Renal cortex interstitium (tissue), 11 donors: ENCODE data around the gene ITGA2. TPM values are rescaled to one million over a fixed set of nuclear protein-coding genes. Genes with fewer than 3 reads are reported as not detected.

Source experiments
- DNase-seq, 11 donors: peaks; one replicate each; pipeline ENCODE4 v3.0.0-alpha.2; 2013; ENCODE audit warnings: low read depth in 9 of 11, low spot score in 4 of 11; ENCODE audit errors: extremely low read depth in 1 of 11
- polyA plus RNA-seq, 3 donors: library from polyadenylated mRNA; unstranded; fragments of 120-200 nt; gene quantifications; one replicate each; pipeline ENCODE4 v1.2.1, GENCODE V29; 2013; ENCODE audit not compliant: insufficient read length in 3 of 3

ITGA2 gene
- polyA plus RNA-seq, 3 donors: 26.1 to 32.5 (median 27.1) TPM

GRCh38 chr5:53006911-53007890 lies 18.0 kb downstream of the ITGA2 start:
- no peak for DNase-seq

- no peak for DNase-seq
These were observed 19.6 kb downstream of the ITGA2 start for GRCh38 chr5:53008751-53009150.

GRCh38 chr5:53009816-53010215 lies 20.7 kb downstream of the ITGA2 start:
- no peak for DNase-seq

- no peak for DNase-seq
These were observed 21.7 kb downstream of the ITGA2 start for GRCh38 chr5:53010814-53011213.

GRCh38 chr5:53011233-53011632 lies 22.1 kb downstream of the ITGA2 start:
- no peak for DNase-seq

GRCh38 chr5:53013857-53014256 lies 24.7 kb downstream of the ITGA2 start:
- no peak for DNase-seq

- no peak for DNase-seq
These were observed 28.2 kb downstream of the ITGA2 start for GRCh38 chr5:53017383-53017782.

GRCh38 chr5:53017794-53018391 lies 28.7 kb downstream of the ITGA2 start:
- no peak for DNase-seq

- DNase-seq: no peak
These were observed 30.2 kb downstream of the ITGA2 start for GRCh38 chr5:53019320-53019719.

GRCh38 chr5:53022930-53023511 lies 33.9 kb downstream of the ITGA2 start:
- no peak for DNase-seq

GRCh38 chr5:53023969-53024368 lies 34.8 kb downstream of the ITGA2 start:
- DNase-seq: no peak

- no peak for DNase-seq
These were observed 35.4 kb downstream of the ITGA2 start for GRCh38 chr5:53024535-53024934.

GRCh38 chr5:53025487-53025886 lies 36.3 kb downstream of the ITGA2 start:
- DNase-seq: no peak

- DNase-seq: no peak
These were observed 38.8 kb downstream of the ITGA2 start for GRCh38 chr5:53027913-53028312.

GRCh38 chr5:53029608-53030007 lies 40.5 kb downstream of the ITGA2 start:
- DNase-seq: no peak

- no peak for DNase-seq
These were observed 41.7 kb downstream of the ITGA2 start for GRCh38 chr5:53030893-53031292.

- DNase-seq: no peak
These were observed 42.5 kb downstream of the ITGA2 start for GRCh38 chr5:53031695-53032096.

GRCh38 chr5:53032188-53032587 lies 43.0 kb downstream of the ITGA2 start:
- DNase-seq: no peak

- no peak for DNase-seq
These were observed 45.7 kb downstream of the ITGA2 start for GRCh38 chr5:53034832-53035231.

- peak in 1 of 11 donors; percentile 7 for DNase-seq
These were observed 46.8 kb downstream of the ITGA2 start for GRCh38 chr5:53035868-53036381.
